NOMO-1 (cell line): ENCODE data around the gene EFNA4.

Experiments used
- DNase-seq, 2 experiments: peaks; one replicate each; lab custom pipeline; 2025; ENCODE audit not compliant: unreplicated experiment in 2 of 2; lab: John Stamatoyannopoulos, UW

EFNA4 gene, protein sequence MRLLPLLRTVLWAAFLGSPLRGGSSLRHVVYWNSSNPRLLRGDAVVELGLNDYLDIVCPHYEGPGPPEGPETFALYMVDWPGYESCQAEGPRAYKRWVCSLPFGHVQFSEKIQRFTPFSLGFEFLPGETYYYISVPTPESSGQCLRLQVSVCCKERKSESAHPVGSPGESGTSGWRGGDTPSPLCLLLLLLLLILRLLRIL

DNA sequence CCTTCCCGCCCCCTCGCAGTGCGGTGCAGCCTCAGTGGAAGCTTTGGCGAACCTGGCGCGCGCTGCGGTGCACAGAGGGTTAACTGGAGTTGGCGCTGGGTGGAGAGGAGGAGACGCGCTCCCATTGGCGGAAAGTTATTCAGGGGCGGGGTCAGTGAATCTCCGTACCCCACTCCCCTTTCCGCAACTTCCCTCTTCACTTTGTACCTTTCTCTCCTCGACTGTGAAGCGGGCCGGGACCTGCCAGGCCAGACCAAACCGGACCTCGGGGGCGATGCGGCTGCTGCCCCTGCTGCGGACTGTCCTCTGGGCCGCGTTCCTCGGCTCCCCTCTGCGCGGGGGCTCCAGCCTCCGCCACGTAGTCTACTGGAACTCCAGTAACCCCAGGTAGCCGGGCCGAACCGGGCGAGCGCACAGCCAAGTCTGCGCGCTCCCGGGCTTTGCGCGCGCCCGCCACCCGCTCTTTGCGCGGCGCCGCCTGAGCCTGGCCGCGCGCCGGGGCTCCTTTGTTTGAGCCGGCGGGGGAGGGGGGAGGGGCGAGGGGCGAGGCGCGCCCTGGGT is at the start of gene EFNA4:
Gene EFNA4, plus strand, starts transcription at position 191 of the 561 bp plus-strand sequence. Its CDS starts 84 bp downstream, at position 275.
- peak; percentile 93 to 94 for DNase-seq

DNA sequence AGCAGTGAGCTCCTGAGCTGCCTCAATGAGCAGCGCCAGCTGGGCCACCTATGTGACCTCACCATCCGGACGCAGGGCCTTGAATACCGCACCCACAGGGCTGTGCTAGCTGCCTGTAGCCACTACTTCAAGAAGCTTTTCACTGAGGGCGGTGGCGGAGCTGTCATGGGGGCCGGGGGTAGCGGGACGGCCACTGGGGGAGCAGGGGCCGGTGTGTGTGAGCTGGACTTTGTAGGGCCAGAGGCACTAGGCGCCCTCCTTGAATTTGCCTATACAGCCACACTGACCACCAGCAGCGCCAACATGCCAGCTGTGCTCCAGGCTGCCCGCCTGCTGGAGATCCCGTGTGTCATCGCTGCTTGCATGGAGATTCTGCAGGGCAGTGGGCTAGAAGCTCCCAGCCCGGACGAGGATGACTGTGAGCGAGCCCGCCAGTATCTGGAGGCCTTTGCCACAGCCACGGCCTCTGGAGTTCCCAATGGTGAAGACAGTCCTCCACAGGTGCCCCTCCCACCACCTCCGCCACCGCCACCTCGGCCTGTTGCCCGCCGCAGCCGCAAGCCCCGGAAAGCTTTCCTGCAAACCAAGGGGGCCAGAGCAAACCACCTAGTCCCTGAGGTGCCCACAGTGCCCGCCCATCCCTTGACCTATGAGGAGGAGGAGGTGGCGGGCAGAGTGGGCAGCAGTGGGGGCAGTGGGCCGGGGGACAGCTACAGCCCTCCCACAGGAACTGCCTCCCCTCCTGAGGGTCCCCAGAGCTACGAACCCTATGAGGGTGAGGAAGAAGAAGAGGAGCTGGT is 48.6 kb upstream of the EFNA4 start:
- DNase-seq = no peak

DNA sequence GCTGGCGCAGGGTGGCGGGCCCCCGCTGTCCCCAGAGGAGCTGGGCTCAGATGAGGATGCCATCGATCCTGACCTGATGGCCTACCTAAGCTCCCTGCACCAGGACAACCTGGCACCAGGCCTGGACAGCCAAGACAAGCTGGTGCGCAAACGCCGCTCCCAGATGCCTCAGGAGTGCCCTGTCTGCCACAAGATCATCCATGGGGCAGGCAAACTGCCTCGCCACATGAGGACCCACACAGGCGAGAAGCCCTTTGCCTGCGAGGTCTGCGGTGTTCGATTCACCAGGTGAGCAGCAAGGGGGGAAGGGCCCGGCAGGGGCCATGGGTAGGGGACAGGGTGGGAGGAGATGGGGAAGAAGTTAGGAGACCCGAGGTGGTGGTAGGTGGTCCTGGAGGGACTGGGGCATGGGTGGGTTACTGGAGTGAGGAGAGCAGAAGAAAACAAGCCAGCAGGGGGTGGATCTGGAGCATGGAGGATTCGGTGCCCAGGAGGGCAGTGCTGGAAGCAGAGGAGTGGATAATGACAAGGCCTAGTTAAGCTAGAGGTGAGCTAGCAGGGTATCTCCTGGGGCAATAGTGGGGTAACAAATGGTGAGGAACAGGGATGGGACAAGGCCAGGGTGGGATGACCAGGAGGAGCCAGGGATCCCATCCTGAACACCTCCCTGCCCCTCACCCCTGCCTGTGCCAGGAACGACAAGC is 47.9 kb upstream of the EFNA4 start:
- no peak for DNase-seq

DNA sequence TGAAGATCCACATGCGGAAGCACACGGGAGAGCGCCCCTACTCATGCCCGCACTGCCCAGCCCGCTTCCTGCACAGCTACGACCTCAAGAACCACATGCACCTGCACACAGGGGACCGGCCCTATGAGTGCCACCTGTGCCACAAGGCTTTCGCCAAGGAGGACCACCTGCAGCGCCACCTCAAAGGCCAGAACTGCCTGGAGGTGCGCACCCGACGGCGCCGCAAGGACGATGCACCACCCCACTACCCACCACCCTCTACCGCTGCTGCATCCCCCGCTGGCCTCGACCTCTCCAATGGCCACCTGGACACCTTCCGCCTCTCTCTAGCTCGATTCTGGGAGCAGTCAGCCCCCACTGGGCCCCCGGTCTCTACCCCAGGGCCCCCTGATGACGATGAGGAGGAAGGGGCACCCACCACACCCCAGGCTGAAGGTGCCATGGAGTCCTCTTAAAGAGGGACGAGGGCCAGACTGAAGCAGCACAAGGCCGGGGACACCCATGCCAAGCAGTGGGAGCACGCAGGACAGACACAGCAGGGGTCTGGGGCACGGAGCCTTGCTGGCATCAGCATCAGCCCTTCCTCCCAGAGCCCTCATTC is 47.2 kb upstream of the EFNA4 start:
- DNase-seq = no peak

DNA sequence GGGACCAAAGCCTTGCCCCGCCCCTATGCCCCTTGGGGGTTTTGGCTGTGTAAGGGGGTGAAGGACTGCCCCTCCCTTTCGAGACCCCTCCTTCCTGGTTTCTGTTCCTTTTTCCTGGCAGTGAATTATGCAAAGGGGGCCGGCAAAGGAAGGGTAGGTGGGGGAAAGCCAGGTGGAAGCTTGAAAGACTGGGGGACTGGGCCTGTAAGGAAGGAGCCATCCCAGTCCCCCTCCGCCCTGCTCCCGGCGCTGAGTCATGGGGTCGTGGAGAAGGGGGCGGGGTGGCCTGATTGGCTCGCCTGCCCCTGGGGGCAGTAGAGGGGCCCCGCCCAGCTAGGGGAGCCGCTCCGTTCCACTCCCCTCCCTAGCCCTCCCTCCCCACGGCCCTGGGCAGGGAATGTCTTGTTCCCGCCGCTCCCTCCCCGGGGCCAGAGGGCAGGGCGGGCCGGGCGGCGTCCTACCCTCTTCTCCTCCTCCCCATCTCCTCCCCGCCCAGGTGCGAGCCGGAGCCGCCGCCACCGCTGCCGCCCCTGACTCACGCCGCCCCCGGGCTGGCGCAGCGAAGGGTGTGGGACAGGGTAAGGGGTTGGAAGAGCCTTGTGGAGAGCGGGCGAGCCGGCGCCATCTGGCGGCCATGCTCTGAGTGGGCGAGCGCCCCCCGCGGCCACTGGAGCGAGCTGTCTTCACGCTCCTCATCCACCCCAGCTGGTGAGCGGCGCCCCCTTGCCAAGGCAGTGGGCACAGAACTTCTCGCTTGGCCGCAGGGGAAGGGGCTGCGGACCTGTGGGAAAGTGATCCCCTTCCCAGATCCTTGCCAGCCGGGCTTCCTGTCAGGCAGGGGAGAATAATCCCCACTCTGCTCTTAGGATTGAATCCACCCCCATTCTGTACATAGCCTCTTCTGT is 46.2 kb upstream of the EFNA4 start:
- peak; percentile 75 to 80 for DNase-seq

DNA sequence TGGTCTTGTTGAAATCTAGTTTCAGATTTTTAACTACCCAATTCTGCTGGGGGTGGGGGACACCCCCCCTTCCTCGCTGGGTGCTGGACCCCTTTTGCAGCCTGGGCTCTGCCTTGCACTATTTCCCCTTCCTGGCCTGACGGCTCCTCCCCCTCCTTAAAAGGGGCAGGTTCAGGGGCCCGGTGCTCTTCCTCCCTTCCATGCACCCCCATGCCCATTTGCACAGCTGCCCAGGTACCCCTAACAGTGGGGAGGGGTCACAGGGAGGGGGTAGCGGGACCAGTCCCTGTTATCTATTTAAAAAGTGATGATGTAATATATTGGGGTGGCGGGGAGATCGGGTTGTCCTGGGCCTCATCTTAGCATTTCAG is 45.6 kb upstream of the EFNA4 start:
- DNase-seq = no peak

DNA sequence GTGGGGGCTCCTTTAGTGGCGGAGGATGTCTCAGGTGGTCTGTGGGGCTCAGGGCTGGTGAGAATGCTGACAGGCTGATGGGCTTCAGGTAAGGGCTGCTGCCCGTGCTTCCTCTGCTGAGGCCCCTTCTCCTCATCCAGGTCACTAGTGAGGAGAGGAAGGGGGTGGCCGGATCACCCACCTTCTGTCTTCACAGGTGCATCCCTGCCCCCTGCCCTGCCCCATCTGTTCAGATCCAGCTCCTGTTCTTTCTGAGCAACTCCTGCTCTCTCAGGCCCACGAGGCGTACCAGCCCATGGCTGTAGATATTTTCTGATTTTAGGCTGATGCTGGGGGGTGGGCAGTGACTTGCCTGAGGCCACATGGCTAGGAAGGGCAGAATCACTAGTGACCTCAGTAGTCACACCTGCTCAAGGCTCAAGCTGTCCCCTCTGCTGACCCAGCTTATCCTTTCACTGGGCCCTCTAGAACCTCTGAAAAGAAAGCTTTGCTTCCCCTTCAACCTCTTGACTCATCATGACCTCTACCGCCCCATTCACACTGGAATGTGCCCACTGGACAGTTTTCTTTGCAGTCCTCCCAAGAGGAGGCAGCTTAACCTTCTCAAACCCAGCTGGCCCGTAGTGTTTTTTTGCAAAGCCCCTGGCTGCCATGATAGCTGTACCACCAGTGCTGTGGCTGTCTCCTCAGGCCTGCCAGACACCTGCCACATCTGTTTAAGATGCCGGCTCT is 44.8 kb upstream of the EFNA4 start:
- DNase-seq = no peak

DNA sequence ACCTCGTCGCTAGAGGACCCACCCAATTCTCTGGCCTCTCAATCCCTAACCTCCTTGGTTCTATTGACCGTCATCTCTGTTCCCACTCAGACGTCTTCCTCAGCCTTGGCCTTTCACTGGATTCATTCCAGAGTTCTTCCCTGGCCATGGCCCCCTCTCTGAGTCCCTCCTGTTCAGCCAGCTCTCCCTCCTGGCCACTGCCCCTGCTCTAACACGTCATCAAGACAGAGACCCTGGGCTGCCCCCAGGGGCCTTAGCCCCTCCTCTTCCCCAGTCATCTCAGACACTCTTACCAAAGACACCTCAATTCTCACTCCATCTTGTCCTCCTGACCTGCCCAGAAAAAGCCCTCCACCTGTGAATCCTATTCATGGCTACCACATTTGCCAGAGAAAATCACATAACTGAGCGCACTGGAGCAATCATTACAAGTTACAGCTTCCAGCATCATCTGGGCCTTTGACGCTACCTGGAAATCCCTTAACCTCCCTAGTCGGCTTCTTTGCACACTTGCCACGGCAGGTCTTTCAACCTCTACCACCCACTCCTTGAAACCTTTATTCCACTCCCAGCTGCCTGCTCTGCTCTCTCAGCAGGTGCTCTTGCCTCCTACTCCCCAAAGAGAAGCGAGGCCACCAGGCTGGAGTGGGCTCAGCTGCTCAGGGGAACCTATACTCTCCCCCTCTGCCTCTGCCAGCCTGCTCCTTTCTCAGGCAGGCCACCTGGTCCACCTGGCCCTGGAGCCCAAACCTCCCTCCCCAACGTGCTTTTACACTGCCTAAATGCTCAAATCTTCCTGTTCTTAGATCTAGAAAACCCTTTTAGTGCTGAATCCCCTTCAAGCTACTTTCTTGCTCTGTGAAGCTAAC is 43.9 kb upstream of the EFNA4 start:
- no peak for DNase-seq

DNA sequence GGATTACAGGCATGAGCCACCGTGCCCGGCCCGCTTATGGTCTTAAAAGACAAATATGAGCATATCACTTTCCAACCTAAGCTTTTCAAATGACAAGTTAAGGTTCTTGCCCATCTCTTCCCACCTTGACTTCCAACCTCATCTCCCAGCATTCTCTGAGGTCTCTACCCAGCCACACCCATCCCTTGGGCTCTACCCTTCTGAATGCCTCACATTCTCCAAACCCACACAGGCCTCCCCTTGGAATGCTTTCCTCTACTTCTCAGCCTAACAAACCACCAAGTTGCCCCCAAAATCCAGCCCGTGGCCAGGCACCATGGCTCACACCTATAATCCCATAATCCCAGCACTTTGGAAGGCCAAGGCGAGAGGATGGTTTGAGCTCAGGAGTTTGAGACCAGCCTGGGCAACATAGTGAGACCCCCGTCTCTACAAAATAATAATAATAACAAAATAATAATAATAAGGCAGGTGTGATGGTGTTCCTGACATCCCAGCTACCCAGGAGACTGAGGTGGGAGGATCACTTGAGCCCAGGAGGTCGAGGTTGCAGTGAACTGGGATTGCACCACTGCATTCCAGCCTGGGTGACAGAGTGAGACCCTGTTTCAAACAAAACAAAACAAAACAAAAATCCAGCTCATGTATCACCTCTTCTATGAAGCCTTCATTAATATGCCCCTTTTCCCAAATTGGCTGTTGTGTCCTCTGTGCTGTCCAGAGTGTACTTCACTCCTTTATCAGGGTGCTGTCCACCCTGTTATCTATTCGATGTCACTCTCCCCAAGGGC is 41.2 kb upstream of the EFNA4 start:
- no peak for DNase-seq

DNA sequence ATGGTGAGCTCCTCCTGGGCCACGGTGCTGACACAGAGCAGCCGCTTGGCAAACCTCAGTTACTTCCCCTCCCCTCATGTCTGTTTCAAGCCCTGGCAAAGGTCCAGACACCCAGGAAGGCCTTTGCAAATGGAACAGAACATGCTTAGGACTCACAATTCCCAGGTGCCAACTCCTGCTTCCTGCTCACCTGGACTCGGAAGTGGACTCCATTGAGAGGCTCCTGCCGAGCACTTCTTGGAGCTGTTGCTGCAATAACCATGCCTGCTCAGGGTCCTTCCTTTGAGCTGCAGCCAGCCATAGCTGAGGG is 40.7 kb upstream of the EFNA4 start:
- DNase-seq = no peak

DNA sequence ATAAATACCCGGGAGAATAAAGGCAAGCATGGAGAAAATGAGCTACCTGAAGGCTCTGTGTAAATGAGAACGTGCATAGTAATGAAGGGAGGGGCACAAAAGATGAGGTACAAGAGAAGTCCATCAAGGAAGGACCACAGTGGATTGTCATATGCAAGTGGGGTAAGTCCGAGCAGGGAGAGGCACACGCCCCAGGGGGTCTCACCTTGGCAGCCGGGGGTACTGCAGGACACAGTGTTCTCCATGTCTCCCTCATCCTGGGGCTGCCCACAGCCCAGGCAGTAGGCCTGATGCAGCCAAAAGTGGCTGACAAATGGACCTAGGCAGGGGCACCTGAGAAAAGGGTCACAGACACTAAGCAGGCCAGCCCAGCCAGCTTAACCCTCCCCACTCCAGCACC is 39.9 kb upstream of the EFNA4 start:
- DNase-seq = no peak

DNA sequence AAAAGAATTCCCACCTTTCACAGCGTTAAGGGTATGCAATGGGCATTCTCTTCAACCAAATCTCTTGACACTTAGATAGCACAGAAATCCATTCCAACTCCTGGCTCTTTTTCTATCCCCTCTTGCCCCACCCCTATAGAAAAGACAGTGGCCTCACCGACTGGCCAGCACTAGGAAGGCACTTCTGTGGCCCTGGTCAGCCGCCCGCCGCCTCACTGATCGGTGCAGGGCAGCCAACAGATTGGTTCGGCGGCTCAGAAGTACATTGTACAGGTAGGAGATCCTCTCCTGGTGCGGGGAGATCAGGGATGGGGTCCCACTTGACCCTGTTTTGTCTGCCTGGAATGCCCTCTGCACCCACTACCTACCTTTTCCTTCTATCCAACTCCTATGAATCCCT is 39.2 kb upstream of the EFNA4 start:
- DNase-seq = no peak

DNA sequence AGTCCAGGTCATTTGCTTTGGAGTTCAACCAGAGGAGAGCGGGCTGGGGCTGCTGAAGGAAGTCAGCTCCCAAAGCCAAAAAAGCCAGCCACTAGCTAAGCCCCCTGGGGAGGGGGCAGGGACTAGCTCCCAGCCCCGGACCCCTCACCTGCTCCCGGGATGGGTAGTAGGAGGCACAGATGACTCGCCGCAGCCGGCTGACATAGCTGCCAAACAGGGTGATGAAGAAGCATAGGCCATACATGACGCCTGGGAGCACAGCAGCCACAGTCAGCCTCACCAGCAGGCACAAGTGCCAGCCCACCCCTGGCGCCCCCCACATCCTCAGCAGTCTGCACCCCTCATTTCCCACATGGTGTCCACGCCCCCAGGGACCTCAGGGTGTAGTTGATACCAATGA is 37.4 kb upstream of the EFNA4 start:
- DNase-seq = no peak

DNA sequence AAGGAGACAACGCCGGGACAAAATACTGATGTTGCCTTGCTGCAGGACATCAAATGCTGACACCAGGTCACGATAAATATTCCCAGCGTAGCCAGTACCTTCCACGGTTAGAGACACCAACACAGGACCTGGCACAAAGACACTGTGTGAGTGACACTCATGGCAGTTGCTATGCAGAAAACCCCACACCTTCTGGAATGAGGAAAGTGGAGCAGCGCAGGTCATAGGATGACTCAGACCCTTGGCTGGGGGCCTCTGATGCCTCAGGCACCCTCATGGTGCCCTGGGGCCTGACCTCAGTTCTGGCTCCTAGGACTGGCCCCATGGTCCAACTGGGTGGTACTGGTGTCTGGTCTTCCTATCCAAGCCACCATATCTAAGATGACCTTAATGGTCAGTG is 37.0 kb upstream of the EFNA4 start:
- DNase-seq = no peak

DNA sequence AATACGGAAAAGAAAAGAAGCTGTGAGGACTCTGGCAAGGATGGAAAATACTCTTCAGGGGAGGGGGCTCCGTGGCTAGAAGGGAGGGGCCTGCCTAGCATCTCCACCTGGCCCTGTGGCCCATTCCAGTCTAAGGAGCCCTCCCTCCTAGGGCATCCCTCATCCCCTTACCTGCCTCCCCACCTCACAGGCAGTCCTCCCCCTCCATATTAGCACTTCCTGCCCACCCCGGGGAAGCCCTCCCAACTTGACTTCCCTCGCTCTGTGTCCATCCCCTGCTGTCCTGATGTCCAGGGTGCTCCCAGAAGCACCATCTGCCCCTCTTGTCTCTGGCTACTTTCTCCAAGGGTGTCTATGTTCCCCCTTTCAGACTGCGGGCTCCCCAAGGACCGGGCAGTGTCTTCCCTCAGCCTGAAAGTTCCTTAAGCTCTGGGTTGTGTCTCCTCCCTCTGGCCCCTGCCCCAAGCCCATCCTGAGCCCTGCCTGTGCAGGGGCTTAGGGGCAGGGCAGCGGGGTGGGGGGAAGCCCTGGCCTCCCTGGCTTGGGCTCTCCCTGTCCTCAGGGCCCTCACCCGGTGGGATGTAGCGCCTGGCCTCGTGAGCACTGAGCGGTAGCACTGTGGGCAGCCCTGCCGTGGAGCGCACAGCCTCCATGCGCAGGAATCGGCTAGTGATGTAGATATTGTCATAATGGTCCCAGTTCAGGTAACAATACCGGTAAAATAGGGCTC is 33.9 kb upstream of the EFNA4 start:
- DNase-seq = no peak

DNA sequence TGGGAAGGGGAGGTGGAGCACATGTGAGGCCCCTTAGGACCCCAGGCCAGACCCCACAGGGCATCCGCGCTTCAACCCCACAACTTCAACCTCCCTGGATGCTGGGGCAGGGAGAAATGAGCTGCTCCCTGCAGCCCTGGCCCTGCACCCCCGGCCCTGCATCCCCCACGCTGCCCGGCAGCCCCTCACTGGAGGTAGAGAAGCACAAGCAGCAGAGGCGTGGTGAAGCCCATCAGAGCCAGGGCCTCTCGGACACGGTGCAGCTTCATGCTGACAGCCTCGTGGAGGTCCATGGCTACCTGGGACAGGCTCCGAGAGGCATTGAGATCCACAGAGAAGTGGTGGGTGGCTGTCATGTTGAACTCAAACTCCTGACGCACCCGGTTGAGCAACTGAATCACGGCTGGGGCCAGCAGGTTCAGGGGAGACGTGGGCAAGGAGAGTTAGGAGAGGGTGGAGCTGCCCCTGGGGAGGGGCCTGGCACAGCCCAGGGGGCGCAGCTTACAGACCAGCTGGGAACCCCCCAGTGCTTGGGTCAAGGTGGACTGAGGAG is 33.2 kb upstream of the EFNA4 start:
- DNase-seq = no peak

DNA sequence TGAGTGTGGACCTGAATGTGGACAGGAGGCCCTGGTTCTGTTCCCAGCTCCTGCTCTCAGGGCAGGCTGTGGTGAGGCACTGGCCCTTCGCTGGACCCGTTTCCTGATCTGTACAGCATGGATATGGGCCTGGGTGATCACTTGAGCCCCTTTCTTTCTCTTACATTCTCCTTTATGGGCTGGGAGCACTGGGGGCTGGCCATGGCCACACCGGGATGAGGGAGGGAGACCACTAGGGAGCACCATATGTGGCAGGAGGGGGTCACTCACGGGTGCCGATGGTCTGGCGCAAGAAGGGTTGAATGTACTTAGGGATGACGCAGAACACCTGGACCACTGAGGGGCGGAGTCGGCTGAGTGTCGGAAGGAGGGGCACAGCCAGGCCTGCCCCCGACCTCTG is 32.6 kb upstream of the EFNA4 start:
- no peak for DNase-seq
